Nephron (organoid): ENCODE results near the gene KRTAP10-3.
A peak's percentile ranks its signal among the peaks of the same experiment; 100 is the strongest.

Experiments
- H3K27ac Mint-ChIP-seq, 3 experiments: 2 replicates each; pipeline ENCODE4 v1.8.0; 2020; ENCODE audit warnings: mixed read lengths in 3 of 3, mild to moderate bottlenecking in 2 of 3, moderate library complexity in 1 of 3
- H3K27me3 Mint-ChIP-seq: 2 replicates; pipeline ENCODE4 v1.8.0; 2021; ENCODE audit warnings: low read depth, mild to moderate bottlenecking, moderate library complexity, mixed read lengths
- H3K36me3 Mint-ChIP-seq: 2 replicates; pipeline ENCODE4 v1.8.0; 2020; ENCODE audit warnings: low read depth, mixed read lengths
- H3K4me1 Mint-ChIP-seq: 2 replicates; pipeline ENCODE4 v1.8.0; 2020; ENCODE audit warnings: mixed read lengths
- H3K4me3 Mint-ChIP-seq, 3 experiments: 2 replicates each; pipeline ENCODE4 v1.8.0; 2020; ENCODE audit warnings: mild to moderate bottlenecking in 3 of 3, mixed read lengths in 3 of 3, moderate library complexity in 2 of 3
- H3K9me3 Mint-ChIP-seq: 2 replicates; pipeline ENCODE4 v1.8.0; 2020; ENCODE audit warnings: mixed read lengths
- TF ChIP-seq, protein P1 (sequence below), 3 experiments: fragments of 200-600 bp; sonication (generic); IDR thresholded peaks; one replicate each; pipeline ENCODE4 v1.5.0; 2021; ENCODE audit warnings: antibody characterized with exemption in 3 of 3; ENCODE audit not compliant: unreplicated experiment in 3 of 3

Gene KRTAP10-3

GRCh38 chr21:44522753-44523204, 35.8 kb downstream of the KRTAP10-3 start:
- no peaks in the 10 kb centered on the region for H3K4me1 Mint-ChIP-seq
- H3K27ac Mint-ChIP-seq: no peak overlapping the region
- H3K36me3 Mint-ChIP-seq: no peaks in the 10 kb centered on the region
- H3K27me3 Mint-ChIP-seq: no peaks in the 10 kb centered on the region
- TF ChIP-seq, protein P1, sequence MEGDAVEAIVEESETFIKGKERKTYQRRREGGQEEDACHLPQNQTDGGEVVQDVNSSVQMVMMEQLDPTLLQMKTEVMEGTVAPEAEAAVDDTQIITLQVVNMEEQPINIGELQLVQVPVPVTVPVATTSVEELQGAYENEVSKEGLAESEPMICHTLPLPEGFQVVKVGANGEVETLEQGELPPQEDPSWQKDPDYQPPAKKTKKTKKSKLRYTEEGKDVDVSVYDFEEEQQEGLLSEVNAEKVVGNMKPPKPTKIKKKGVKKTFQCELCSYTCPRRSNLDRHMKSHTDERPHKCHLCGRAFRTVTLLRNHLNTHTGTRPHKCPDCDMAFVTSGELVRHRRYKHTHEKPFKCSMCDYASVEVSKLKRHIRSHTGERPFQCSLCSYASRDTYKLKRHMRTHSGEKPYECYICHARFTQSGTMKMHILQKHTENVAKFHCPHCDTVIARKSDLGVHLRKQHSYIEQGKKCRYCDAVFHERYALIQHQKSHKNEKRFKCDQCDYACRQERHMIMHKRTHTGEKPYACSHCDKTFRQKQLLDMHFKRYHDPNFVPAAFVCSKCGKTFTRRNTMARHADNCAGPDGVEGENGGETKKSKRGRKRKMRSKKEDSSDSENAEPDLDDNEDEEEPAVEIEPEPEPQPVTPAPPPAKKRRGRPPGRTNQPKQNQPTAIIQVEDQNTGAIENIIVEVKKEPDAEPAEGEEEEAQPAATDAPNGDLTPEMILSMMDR (IDR thresholded peaks at IDR 0.05; ENCODE audit: unreplicated experiment in 3 of 3): no peak
- no peak overlapping the region for H3K4me3 Mint-ChIP-seq
- H3K9me3 Mint-ChIP-seq: no peaks in the 10 kb centered on the region

- H3K4me3 Mint-ChIP-seq: no peak overlapping the region
- H3K27ac Mint-ChIP-seq: no peak overlapping the region
- no peaks in the 10 kb centered on the region for H3K4me1 Mint-ChIP-seq
- H3K27me3 Mint-ChIP-seq: no peaks in the 10 kb centered on the region
- TF ChIP-seq, protein P1 (IDR thresholded peaks at IDR 0.05; ENCODE audit: unreplicated experiment in 3 of 3): no peak
- H3K9me3 Mint-ChIP-seq: no peaks in the 10 kb centered on the region
- H3K36me3 Mint-ChIP-seq: peaks cover under 1% of the 10 kb centered on the region
Observed at GRCh38 chr21:44521928-44522752, 36.5 kb downstream of the KRTAP10-3 start.

- TF ChIP-seq, protein P1 (IDR thresholded peaks at IDR 0.05; ENCODE audit: unreplicated experiment in 3 of 3): no peak
- Mint-ChIP-seq H3K27ac (no peak overlapping the region), H3K9me3 (no peaks in the 10 kb centered on the region), H3K27me3 (no peaks in the 10 kb centered on the region), H3K4me1 (no peaks in the 10 kb centered on the region), H3K4me3 (no peak overlapping the region), H3K36me3 (peaks cover 4% of the 10 kb centered on the region)
Observed at GRCh38 chr21:44521301-44521927, 37.2 kb downstream of the KRTAP10-3 start.

GRCh38 chr21:44520326-44521300, 38.0 kb downstream of the KRTAP10-3 start:
- TF ChIP-seq, protein P1 (IDR thresholded peaks at IDR 0.05; ENCODE audit: unreplicated experiment in 3 of 3): no peak

GRCh38 chr21:44519346-44520325, 39.0 kb downstream of the KRTAP10-3 start:
- Mint-ChIP-seq H3K4me1 (no peaks in the 10 kb centered on the region), H3K4me3 (peak overlapping the region in 2 of 3 experiments; percentile 39 to 42), H3K36me3 (peaks cover 4% of the 10 kb centered on the region), H3K9me3 (no peaks in the 10 kb centered on the region), H3K27me3 (no peaks in the 10 kb centered on the region), H3K27ac (no peak overlapping the region)
- TF ChIP-seq, protein P1 (IDR thresholded peaks at IDR 0.05; ENCODE audit: unreplicated experiment in 3 of 3): no peak

More at GRCh38 chr21:44520326-44521300, 38.0 kb downstream of the KRTAP10-3 start:
- Mint-ChIP-seq H3K27ac (no peak overlapping the region), H3K36me3 (peaks cover 4% of the 10 kb centered on the region), H3K27me3 (no peaks in the 10 kb centered on the region), H3K4me1 (no peaks in the 10 kb centered on the region), H3K9me3 (no peaks in the 10 kb centered on the region), H3K4me3 (no peak overlapping the region)
